Nephron progenitor cell (in vitro differentiated cells): ENCODE measurements around the gene GNAI1.

Experiments
- DNase-seq: peaks from one replicate; pipeline ENCODE4 v3.0.0; 2021
- H3K27ac Mint-ChIP-seq: 2 replicates; pipeline ENCODE4 v1.8.0; 2021; ENCODE audit warnings: mild to moderate bottlenecking, moderate library complexity, mixed read lengths
- H3K27me3 Mint-ChIP-seq: 2 replicates; pipeline ENCODE4 v1.8.0; 2021; ENCODE audit warnings: mild to moderate bottlenecking, low read depth, mixed read lengths; ENCODE audit not compliant: poor library complexity
- H3K36me3 Mint-ChIP-seq: 2 replicates; pipeline ENCODE4 v1.8.0; 2021; ENCODE audit warnings: low read depth, mixed read lengths
- H3K4me1 Mint-ChIP-seq: 2 replicates; pipeline ENCODE4 v1.8.0; 2021; ENCODE audit warnings: mixed read lengths
- H3K4me3 Mint-ChIP-seq: 2 replicates; pipeline ENCODE4 v1.8.0; 2021; ENCODE audit warnings: mild to moderate bottlenecking, moderate library complexity, mixed read lengths
- H3K9me3 Mint-ChIP-seq: 2 replicates; pipeline ENCODE4 v1.8.0; 2021; ENCODE audit warnings: mild to moderate bottlenecking, moderate library complexity, mixed read lengths
- CTCF ChIP-seq: fragments of 200-600 bp; sonication (generic); IDR thresholded peaks from 2 replicates; pipeline ENCODE4 v1.5.0; 2021; ENCODE audit warnings: antibody characterized with exemption

GNAI1 gene

GRCh38 chr7:80170445-80170844 is 35.8 kb downstream of the GNAI1 start:
- Mint-ChIP-seq H3K4me1 (no peaks in the 10 kb centered on the region), H3K4me3 (no peak overlapping the region), H3K9me3 (peaks cover 67% of the 10 kb centered on the region), H3K27ac (no peak overlapping the region), H3K36me3 (peaks cover 85% of the 10 kb centered on the region), H3K27me3 (no peaks in the 10 kb centered on the region)
- DNase-seq: no peak
- no peak for TF ChIP-seq CTCF

- H3K4me1 Mint-ChIP-seq: no peaks in the 10 kb centered on the region
- peaks cover 67% of the 10 kb centered on the region for H3K9me3 Mint-ChIP-seq
- H3K27ac Mint-ChIP-seq: no peak overlapping the region
- no peak for DNase-seq
- peaks cover 81% of the 10 kb centered on the region for H3K36me3 Mint-ChIP-seq
- no peaks in the 10 kb centered on the region for H3K27me3 Mint-ChIP-seq
- TF ChIP-seq CTCF: no peak
- no peak overlapping the region for H3K4me3 Mint-ChIP-seq
These were observed 37.8 kb downstream of the GNAI1 start for GRCh38 chr7:80172387-80172786.

- H3K27ac Mint-ChIP-seq: no peak overlapping the region
- no peak overlapping the region for H3K4me3 Mint-ChIP-seq
- peaks cover 61% of the 10 kb centered on the region for H3K36me3 Mint-ChIP-seq
- H3K9me3 Mint-ChIP-seq: peaks cover 40% of the 10 kb centered on the region
- no peak for DNase-seq
- H3K4me1 Mint-ChIP-seq: no peaks in the 10 kb centered on the region
- TF ChIP-seq CTCF: no peak
- no peaks in the 10 kb centered on the region for H3K27me3 Mint-ChIP-seq
These were observed 41.1 kb downstream of the GNAI1 start for GRCh38 chr7:80175744-80176143.

GRCh38 chr7:80181411-80181810 is 46.8 kb downstream of the GNAI1 start:
- no peak for DNase-seq
- H3K27ac Mint-ChIP-seq: no peak overlapping the region
- H3K27me3 Mint-ChIP-seq: no peaks in the 10 kb centered on the region
- H3K4me3 Mint-ChIP-seq: no peak overlapping the region
- peaks cover 43% of the 10 kb centered on the region for H3K36me3 Mint-ChIP-seq
- no peak for TF ChIP-seq CTCF
- peaks cover 17% of the 10 kb centered on the region for H3K9me3 Mint-ChIP-seq
- H3K4me1 Mint-ChIP-seq: peaks cover 4% of the 10 kb centered on the region

- TF ChIP-seq CTCF: no peak
- Mint-ChIP-seq H3K4me3 (no peak overlapping the region), H3K36me3 (peaks cover 36% of the 10 kb centered on the region), H3K27ac (no peak overlapping the region), H3K27me3 (no peaks in the 10 kb centered on the region), H3K4me1 (peaks cover 13% of the 10 kb centered on the region), H3K9me3 (peaks cover 9% of the 10 kb centered on the region)
- DNase-seq: no peak
These were observed 48.1 kb downstream of the GNAI1 start for GRCh38 chr7:80182630-80183276.

- H3K4me3 Mint-ChIP-seq: no peak overlapping the region
- H3K4me1 Mint-ChIP-seq: peaks cover 13% of the 10 kb centered on the region
- no peaks in the 10 kb centered on the region for H3K27me3 Mint-ChIP-seq
- H3K9me3 Mint-ChIP-seq: peaks cover 9% of the 10 kb centered on the region
- no peak overlapping the region for H3K27ac Mint-ChIP-seq
- peaks cover 32% of the 10 kb centered on the region for H3K36me3 Mint-ChIP-seq
- no peak for DNase-seq
- no peak for TF ChIP-seq CTCF
These were observed 48.7 kb downstream of the GNAI1 start for GRCh38 chr7:80183351-80183750.
